Omental fat pad (tissue), 4 donors: ENCODE results near the gene EFNA5. TPM values are rescaled to one million over a fixed set of nuclear protein-coding genes. Genes with fewer than 3 reads are reported as not detected.

Source experiments
- ATAC-seq: fragments of 150-250 bp; one replicate; pipeline ENCODE4 v1.9.1; 2016; ENCODE audit warnings: mild to moderate bottlenecking, moderate library complexity; ENCODE audit not compliant: low FRiP score
- DNase-seq: peaks from one replicate; pipeline ENCODE4 v3.0.0-alpha.2; 2019; ENCODE audit warnings: low spot score
- total RNA-seq, 4 donors: library from RNA; depleted of rRNA; stranded (reverse); fragments of >200 nt; gene quantifications; one replicate each; pipeline ENCODE4 v1.1.0, GENCODE V29; 2016
- TF ChIP-seq, protein P1 (sequence below), 3 donors: fragments of 450-650 bp; IDR thresholded peaks; one replicate each; pipeline ENCODE4 v1.5.1; 2016 to 2017; ENCODE audit warnings: antibody characterized with exemption in 3 of 3, mild to moderate bottlenecking in 3 of 3, moderate library complexity in 2 of 3

The EFNA5 gene
- total RNA-seq, 4 donors from 2014 or later: 9.0 to 26.3 (median 14.0) TPM

GRCh38 chr5:107589520-107590193 lies 81.1 kb downstream of the EFNA5 start:
- ATAC-seq: no peak

DNA sequence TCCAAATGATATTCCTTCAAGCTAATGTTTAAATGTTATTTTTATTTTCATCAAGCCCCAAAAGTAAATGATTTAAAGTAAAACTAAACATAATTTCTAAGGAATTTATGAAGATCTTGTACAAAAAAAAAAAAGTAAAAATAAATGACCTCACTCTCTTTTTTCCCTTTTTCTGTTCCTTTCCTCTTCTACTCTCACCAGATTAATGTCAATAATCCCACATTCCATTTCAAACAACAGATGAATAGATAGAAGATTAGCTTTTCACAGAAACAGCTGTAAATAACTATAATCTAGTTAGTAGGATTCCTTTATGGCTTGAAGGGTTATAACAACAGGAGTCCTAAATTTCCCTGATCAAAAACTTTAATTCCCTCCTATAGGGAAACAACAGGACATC lies 88.1 kb downstream of the EFNA5 start:
- no peak for ATAC-seq

More at GRCh38 chr5:107589520-107590193, 81.1 kb downstream of the EFNA5 start:
- no peak for DNase-seq
- TF ChIP-seq, protein P1, sequence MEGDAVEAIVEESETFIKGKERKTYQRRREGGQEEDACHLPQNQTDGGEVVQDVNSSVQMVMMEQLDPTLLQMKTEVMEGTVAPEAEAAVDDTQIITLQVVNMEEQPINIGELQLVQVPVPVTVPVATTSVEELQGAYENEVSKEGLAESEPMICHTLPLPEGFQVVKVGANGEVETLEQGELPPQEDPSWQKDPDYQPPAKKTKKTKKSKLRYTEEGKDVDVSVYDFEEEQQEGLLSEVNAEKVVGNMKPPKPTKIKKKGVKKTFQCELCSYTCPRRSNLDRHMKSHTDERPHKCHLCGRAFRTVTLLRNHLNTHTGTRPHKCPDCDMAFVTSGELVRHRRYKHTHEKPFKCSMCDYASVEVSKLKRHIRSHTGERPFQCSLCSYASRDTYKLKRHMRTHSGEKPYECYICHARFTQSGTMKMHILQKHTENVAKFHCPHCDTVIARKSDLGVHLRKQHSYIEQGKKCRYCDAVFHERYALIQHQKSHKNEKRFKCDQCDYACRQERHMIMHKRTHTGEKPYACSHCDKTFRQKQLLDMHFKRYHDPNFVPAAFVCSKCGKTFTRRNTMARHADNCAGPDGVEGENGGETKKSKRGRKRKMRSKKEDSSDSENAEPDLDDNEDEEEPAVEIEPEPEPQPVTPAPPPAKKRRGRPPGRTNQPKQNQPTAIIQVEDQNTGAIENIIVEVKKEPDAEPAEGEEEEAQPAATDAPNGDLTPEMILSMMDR (IDR thresholded peaks at IDR 0.05): no peak

GRCh38 chr5:107580889-107581820 lies 89.6 kb downstream of the EFNA5 start:
- TF ChIP-seq, protein P1 (IDR thresholded peaks at IDR 0.05): no peak
- DNase-seq (no peak), ATAC-seq (peak; percentile 76)

More for the DNA sequence above, 88.1 kb downstream of the EFNA5 start:
- DNase-seq: no peak
- TF ChIP-seq, protein P1 (IDR thresholded peaks at IDR 0.05): no peak

- peak; percentile 32 for ATAC-seq
- TF ChIP-seq, protein P1 (IDR thresholded peaks at IDR 0.05): no peak
These were observed 92.6 kb downstream of the EFNA5 start for GRCh38 chr5:107578051-107578635.

DNA sequence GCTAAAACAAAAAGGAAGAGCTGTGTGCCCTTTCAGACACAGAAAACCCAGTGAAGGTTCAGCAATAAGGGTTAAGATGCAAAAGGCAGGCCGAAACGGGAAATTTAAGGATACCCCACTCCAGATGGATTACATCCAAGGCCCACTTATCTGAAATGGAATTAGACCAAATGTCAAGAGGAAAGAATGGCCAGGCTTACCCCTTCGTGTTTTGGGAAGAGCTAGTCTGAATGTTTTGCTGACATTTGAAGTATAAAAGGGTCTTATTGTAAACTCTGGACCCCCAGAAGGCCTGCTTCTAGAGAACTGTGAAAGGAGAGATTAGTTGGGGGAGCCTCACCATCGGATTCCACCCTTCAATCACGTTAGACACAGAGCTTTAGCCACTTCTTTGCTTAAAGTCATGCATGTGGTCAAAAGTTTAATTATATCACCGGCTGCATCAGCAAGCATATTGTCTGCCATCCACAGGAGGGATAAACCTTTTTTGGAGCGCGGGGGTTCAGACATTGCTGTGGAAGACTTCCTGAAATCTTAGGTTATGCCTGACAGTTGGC lies 93.3 kb downstream of the EFNA5 start:
- DNase-seq (no peak), ATAC-seq (no peak)
- TF ChIP-seq, protein P1 (IDR thresholded peaks at IDR 0.05): no peak

More at GRCh38 chr5:107578051-107578635, 92.6 kb downstream of the EFNA5 start:
- no peak for DNase-seq

DNA sequence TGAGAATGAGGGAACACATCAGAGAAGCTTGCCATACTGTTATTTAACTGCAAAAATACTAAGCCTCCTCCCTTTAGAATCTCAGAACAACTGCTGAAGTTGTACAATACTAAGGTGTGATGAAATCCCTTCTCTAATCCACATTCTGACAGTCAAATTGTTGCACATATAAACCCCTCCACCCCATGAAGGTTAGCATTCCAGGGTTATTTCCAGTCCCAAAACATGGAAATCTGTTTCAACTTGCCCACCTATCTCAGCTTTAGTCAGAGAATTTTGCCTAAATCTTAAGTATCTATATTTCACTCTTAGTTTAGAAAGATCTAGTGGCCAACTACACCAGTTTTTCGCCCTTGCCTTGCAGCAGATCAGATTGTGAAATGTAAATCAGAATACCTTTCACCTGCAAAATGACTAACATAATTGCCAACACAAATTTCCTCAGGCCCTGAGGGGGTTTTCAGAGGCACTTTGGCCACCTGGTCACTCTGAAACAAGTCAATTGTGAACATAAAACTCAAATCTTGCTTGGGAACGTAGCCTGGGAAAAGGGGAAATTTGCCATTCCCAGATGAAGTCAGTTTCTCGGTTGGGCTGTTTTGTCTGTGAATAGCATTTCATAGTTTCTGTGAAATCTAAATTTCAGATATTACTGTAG lies 93.9 kb downstream of the EFNA5 start:
- DNase-seq (no peak), ATAC-seq (peak; percentile 30)
- TF ChIP-seq, protein P1 (IDR thresholded peaks at IDR 0.05): no peak
